ACC112 (cell line): ENCODE data around the gene NUAK1.

Experiments used
- H2AFZ ChIP-seq: fragments of 200-600 bp; sonication (generic); one replicate; pipeline ENCODE4 v1.6.0; 2017; ENCODE audit warnings: antibody characterized with exemption, low read length; ENCODE audit not compliant: unreplicated experiment
- H3K27ac ChIP-seq: fragments of 200-600 bp; sonication (generic); 2 replicates; pipeline ENCODE4 v1.5.1; 2014; ENCODE audit warnings: low read depth, mild to moderate bottlenecking, antibody characterized with exemption, low read length, moderate library complexity
- H3K27me3 ChIP-seq: fragments of 200-600 bp; sonication (generic); 2 replicates; pipeline ENCODE4 v1.6.1; 2014; ENCODE audit warnings: mild to moderate bottlenecking, antibody characterized with exemption, low read length, moderate library complexity, mixed read lengths; ENCODE audit not compliant: insufficient read depth
- H3K36me3 ChIP-seq: fragments of 200-600 bp; sonication (generic); 2 replicates; pipeline ENCODE4 v1.6.1; 2016; ENCODE audit warnings: mild to moderate bottlenecking, antibody characterized with exemption, low read length, moderate library complexity, mixed read lengths; ENCODE audit not compliant: insufficient read depth
- H3K4me1 ChIP-seq: fragments of 200-600 bp; sonication (generic); one replicate; pipeline ENCODE4 v1.6.1; 2016; ENCODE audit warnings: low read length, mixed read lengths; ENCODE audit not compliant: insufficient read depth, unreplicated experiment, control insufficient read depth
- H3K4me3 ChIP-seq: fragments of 200-600 bp; sonication (generic); 2 replicates; pipeline ENCODE4 v1.5.1; 2014; ENCODE audit warnings: mild to moderate bottlenecking, low read depth, low read length
- H3K79me2 ChIP-seq: fragments of 200-600 bp; sonication (generic); one replicate; pipeline ENCODE4 v1.6.0; 2016; ENCODE audit warnings: low read length; ENCODE audit not compliant: control insufficient read depth, unreplicated experiment, insufficient read depth

NUAK1 gene

DNA sequence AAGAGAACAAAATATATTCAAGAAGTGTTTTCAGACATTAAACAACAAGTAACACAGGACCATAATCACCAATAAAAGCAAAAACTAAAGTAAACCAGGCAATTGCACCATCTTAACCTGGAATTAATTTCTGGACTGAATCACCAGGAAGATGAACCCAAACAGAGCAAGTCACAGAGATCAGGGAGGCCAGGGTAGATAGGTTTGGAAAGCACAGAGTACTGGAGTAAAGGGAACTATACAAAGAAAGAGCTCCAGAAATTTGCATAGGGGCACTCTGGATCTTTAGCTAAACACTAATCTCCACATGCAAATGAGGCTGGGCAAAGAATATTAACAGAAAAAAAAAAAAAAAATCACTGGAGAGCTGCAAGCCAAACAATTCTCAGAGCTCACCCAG lies 84.7 kb downstream of the NUAK1 start:
- Histone ChIP-seq H2AFZ (no peak overlapping the region), H3K27ac (no peak overlapping the region), H3K36me3 (no peaks in the 10 kb centered on the region), H3K4me3 (no peak overlapping the region), H3K27me3 (0 out of 2 replicates have a peak, but pooled peaks cover 3% of the 10 kb centered on the region), H3K79me2 (no peaks in the 10 kb centered on the region), H3K4me1 (no peaks in the 10 kb centered on the region)

DNA sequence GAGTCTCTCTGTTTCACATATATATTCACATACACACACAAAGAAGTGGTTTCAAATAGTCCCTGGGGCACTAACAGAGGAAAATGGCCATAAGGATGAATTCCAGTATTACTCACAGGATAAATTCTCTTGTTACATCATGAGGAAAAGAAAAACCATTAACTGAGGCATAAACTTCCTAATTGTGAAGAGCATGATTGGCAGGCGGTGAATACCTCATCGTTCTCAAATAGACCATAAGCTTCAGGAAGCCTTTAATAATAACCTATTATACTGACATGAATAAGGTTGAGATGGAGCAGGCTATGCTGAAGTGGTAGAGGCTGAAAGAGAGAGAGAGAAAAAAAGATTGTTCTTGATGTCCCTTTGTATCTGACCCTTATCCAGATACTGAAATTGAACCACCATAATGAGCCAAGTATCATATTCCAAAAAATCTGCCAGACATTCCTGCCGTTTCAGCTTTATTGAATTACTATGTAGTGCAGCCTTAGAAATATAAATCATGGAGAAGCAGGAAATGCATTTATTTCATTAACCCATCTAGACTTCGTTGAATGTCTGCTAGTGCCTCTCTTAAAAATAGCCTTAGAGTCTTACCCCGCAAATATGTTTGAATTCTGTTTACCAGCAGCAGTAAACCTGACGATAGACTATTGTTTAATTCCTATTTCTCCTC lies 86.8 kb downstream of the NUAK1 start:
- H3K27ac ChIP-seq = no peak overlapping the region
- H3K36me3 ChIP-seq = no peaks in the 10 kb centered on the region

DNA sequence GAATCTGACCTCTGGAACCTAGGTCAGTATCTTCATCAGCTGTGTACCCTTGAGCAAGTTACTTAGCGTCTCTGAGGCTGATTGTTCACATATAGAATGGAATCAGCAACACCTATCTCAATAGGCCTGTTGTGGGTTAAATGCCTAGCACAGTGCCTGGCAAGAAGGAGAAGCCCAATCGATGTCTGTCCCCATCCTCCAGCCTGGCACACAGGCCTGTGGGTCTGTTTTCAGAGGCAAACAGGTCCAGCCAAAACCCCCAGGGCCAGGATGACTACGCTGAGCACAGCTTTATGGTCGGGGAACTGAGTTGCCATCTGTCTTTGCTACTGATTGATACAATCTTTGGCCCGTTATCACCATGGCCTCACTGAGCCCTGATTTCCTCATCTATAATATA lies 89.2 kb downstream of the NUAK1 start:
- H3K4me3 ChIP-seq = no peak overlapping the region
- H3K4me1 ChIP-seq = no peaks in the 10 kb centered on the region
- 0 out of 2 replicates have a peak, but pooled peaks cover 3% of the 10 kb centered on the region for H3K27me3 ChIP-seq
- no peak overlapping the region for H2AFZ ChIP-seq
- no peaks in the 10 kb centered on the region for H3K36me3 ChIP-seq
- no peak overlapping the region for H3K27ac ChIP-seq
- no peaks in the 10 kb centered on the region for H3K79me2 ChIP-seq

More for the DNA sequence above, 86.8 kb downstream of the NUAK1 start:
- Histone ChIP-seq H2AFZ (no peak overlapping the region), H3K4me1 (no peaks in the 10 kb centered on the region), H3K4me3 (no peak overlapping the region), H3K79me2 (no peaks in the 10 kb centered on the region), H3K27me3 (0 out of 2 replicates have a peak, but pooled peaks cover 3% of the 10 kb centered on the region)

DNA sequence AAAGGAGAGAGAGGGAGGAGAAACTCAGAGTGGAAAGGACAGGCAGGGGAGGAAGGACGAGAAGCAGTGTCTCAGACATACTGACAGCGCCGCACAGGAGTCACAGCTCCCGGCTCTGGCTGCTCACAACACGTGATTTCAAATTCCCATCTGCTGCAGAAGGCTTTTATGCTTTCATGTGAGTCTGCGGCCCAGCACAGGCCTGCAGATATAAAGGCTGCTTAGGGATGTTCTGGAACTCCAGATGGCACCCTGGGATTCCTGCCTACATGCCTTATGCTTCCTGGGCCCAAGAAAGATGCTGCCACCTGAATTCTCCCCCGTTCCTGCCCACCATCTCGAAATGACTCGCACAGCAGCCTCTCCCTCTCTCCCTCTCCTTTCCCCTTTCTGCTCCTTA lies 89.6 kb downstream of the NUAK1 start:
- Histone ChIP-seq H3K79me2 (no peaks in the 10 kb centered on the region), H3K36me3 (no peaks in the 10 kb centered on the region), H3K4me1 (no peaks in the 10 kb centered on the region), H3K27ac (no peak overlapping the region), H3K27me3 (0 out of 2 replicates have a peak, but pooled peaks cover 3% of the 10 kb centered on the region), H3K4me3 (no peak overlapping the region), H2AFZ (no peak overlapping the region)

DNA sequence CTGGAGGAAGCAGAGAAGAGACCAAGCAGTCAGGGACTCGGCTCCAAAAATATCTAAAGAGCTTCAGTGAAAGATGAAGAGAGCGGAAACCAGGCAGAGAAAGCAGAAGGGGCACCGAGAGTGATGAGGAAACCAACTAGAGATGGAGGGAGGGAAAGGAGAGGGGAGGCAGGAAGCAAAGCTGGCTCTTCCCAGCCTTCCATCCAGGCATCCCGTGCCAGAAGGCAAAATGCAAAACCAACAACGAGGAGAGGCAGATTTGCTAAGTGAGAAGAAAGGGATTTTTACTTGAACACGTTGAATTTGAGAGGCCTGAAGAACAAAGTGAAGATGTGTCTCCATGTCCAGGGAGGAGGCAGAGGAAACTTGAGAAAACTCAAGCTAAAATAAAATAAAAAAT lies 90.1 kb downstream of the NUAK1 start:
- 0 out of 2 replicates have a peak, but pooled peaks cover 3% of the 10 kb centered on the region for H3K27me3 ChIP-seq
- H3K4me3 ChIP-seq = no peak overlapping the region
- H3K27ac ChIP-seq = no peak overlapping the region
- no peaks in the 10 kb centered on the region for H3K36me3 ChIP-seq
- H2AFZ ChIP-seq = no peak overlapping the region
- H3K79me2 ChIP-seq = no peaks in the 10 kb centered on the region
- H3K4me1 ChIP-seq = no peaks in the 10 kb centered on the region

DNA sequence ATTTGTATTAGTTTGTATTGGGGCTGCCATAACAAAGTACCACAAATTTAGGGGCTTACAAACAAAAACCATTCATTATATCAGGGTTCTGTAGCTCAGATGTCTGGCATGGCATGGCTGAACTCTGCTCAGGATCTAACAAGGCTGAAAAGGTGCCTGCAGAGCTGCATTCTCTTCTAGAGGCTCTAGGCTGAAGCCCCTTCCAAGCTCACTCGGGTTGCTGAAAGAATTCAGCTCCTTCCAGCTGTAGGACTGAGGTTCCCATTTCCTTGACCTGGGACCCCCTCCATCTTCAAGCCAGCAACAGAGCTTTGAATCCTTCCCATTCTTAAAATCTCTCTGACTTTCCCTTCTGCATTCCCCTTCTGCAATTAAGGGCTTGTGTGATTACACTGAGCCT lies 90.7 kb downstream of the NUAK1 start:
- no peaks in the 10 kb centered on the region for H3K79me2 ChIP-seq
- H3K36me3 ChIP-seq = no peaks in the 10 kb centered on the region
- H3K4me3 ChIP-seq = no peak overlapping the region
- 0 out of 2 replicates have a peak, but pooled peaks cover under 1% of the 10 kb centered on the region for H3K27me3 ChIP-seq
- no peak overlapping the region for H3K27ac ChIP-seq
- H3K4me1 ChIP-seq = no peaks in the 10 kb centered on the region
- no peak overlapping the region for H2AFZ ChIP-seq

DNA sequence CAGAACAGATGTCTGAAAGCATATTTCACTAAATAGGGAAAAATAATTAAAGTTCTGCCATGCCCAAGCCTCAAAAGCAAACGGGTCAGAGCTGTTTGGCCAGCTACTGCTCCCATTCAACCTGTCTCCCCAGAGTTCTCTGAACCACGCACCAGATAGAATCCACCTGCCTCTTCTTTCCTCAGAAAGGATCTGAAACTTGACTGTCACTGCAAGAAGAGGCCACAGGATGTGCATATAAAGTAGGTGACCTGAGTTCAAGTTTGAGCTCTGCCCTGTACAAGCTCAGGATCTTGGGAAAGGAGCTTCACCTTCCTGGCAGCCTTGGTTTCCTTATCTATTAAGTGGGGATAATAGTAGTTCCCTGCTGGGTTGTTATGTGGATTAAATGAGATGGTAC lies 91.8 kb downstream of the NUAK1 start:
- H3K4me1 ChIP-seq = no peaks in the 10 kb centered on the region
- H3K4me3 ChIP-seq = no peak overlapping the region
- no peak overlapping the region for H2AFZ ChIP-seq
- no peaks in the 10 kb centered on the region for H3K27me3 ChIP-seq
- no peaks in the 10 kb centered on the region for H3K79me2 ChIP-seq
- no peak overlapping the region for H3K27ac ChIP-seq
- no peaks in the 10 kb centered on the region for H3K36me3 ChIP-seq

DNA sequence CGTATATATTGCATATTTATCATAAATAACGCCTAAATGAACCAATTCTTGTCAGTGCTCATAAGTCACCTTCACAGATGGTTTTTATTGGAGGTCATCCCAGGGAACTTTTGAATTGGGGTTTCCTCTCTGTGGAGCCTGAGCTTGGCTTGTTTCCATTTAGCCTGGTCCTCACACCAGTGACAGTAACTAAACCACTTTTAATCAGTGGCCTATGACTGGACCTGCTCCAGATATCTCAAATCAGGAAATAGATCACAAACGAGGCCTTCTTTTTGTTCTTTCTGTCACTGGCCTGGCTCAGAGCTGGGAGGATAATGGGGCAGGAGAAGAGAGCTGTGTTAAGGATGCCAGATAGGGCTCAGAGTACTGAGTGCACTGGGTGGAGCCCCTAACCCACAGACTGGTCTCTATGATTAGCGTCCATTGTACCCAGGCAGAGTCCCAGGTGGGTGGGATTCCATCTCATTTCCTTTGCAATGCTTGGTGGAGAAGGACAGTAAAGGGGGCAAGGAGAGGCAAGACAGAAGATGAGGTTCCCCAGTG lies 92.4 kb downstream of the NUAK1 start:
- Histone ChIP-seq H3K4me1 (no peaks in the 10 kb centered on the region), H3K79me2 (no peaks in the 10 kb centered on the region), H3K27ac (no peak overlapping the region), H3K36me3 (no peaks in the 10 kb centered on the region), H2AFZ (no peak overlapping the region), H3K4me3 (no peak overlapping the region), H3K27me3 (no peaks in the 10 kb centered on the region)

DNA sequence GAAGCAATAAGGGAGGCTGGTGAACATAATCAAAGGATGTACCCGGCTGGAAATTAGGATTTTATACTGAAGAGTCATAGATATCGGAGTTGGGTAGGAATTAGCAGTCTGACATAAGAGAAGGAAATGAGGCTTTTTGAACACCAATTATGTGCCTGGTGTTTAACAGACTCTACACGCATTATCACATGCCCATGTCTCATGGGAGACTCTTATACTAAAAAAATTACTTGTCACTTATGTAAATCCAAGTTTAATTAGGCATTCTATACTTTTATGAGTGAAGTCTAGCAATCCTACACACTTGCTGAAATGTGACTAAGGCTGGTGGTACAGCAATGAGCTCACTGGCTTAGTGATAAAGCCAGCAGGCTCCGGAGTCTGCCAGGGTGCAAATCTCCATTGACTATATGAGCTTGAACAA lies 93.5 kb downstream of the NUAK1 start:
- no peak overlapping the region for H2AFZ ChIP-seq
- H3K4me3 ChIP-seq = no peak overlapping the region
- no peaks in the 10 kb centered on the region for H3K79me2 ChIP-seq
- no peaks in the 10 kb centered on the region for H3K27me3 ChIP-seq
- no peak overlapping the region for H3K27ac ChIP-seq
- H3K36me3 ChIP-seq = no peaks in the 10 kb centered on the region
- no peaks in the 10 kb centered on the region for H3K4me1 ChIP-seq

DNA sequence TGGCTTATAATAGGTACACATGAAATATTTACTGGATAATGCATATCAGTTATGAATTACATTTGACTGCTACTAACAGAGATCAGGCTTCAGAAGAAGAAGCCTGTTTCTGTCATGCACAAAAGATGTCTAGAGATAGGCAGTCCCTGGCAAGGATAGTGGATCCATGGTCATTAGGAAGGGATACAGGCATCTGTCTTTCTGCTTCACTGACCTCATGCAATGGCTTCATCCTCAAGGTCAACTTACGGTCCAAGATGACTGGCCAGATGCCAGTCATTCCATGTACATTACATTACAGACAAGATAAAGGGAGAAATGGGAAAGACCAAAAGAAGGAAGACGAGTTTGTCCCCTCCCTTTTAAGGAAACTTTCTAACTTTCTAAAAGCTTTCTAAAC lies 94.0 kb downstream of the NUAK1 start:
- no peaks in the 10 kb centered on the region for H3K27me3 ChIP-seq
- H2AFZ ChIP-seq = no peak overlapping the region
- no peak overlapping the region for H3K27ac ChIP-seq
- no peaks in the 10 kb centered on the region for H3K4me1 ChIP-seq
- no peaks in the 10 kb centered on the region for H3K79me2 ChIP-seq
- H3K4me3 ChIP-seq = no peak overlapping the region
- no peaks in the 10 kb centered on the region for H3K36me3 ChIP-seq

DNA sequence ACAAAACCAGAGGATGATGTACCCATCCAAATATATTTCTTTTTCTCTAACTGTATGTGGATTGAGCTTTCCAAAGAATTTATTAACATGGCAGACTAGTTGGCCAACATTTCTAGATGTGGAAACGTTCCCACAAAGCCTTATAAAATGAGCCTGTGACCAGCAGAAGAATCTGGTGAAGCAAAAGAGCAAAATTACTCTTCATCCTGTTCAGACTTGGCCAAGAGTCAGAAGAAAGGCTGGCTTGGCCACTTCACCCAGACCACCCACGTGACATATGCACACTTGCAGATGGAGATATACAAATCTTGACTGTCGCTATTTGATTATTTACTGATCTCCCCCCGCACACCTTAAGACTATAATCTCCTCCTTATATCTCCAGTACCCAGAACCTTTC lies 96.7 kb downstream of the NUAK1 start:
- Histone ChIP-seq H3K4me1 (no peaks in the 10 kb centered on the region), H3K27ac (no peak overlapping the region), H3K27me3 (no peaks in the 10 kb centered on the region), H3K79me2 (no peaks in the 10 kb centered on the region), H3K4me3 (no peak overlapping the region), H3K36me3 (no peaks in the 10 kb centered on the region), H2AFZ (no peak overlapping the region)
